ENCODE data around the gene GRIP1. TPM values are rescaled to one million over a fixed set of nuclear protein-coding genes. Genes with fewer than 3 reads are reported as not detected.

GRIP1 gene
- total and polyA plus RNA-seq, 2 experiments from 2014 or later = 7.7 TPM

GRCh38 chr12:66596199-66596598 lies 82.7 kb downstream of the GRIP1 start:
- Histone ChIP-seq H3K4me2 (no peak overlapping the region), H2AFZ (no peak overlapping the region), H3K9me2 (replicated peaks; ENCODE audit: insufficient read depth) (no peaks in the 10 kb centered on the region), H4K20me1 (ENCODE audit: insufficient read depth, poor library complexity, severe bottlenecking) (no peaks in the 10 kb centered on the region), H3K27ac (no peak overlapping the region), H3K79me2 (no peaks in the 10 kb centered on the region), H3K36me3 (replicated peaks; ENCODE audit: insufficient read depth, low read depth) (no peaks in the 10 kb centered on the region), H3K4me3 (no peak overlapping the region), H3K9me3 (ENCODE audit: low read depth) (no peaks in the 10 kb centered on the region), H3K27me3 (no peaks in the 10 kb centered on the region), H3K4me1 (ENCODE audit: insufficient read depth) (no peaks in the 10 kb centered on the region)
- TF ChIP-seq EZH2phosphoT487 (IDR thresholded peaks at IDR 0.05; ENCODE audit: low read depth, severe bottlenecking, unreplicated experiment) = no peak
- no peak for TF ChIP-seq EZH2 (IDR thresholded peaks at IDR 0.05; ENCODE audit: borderline replicate concordance)
- TF ChIP-seq CTCF (IDR thresholded peaks at IDR 0.05; ENCODE audit: poor library complexity) = no peak
- no peak for DNase-seq (ENCODE audit: low spot score)
- 92% methylated on average over 2 of the region's 2 CpGs for WGBS (ENCODE audit: low lambda C conversion rate, missing lambda C conversion rate)

GRCh38 chr12:66594688-66595087 lies 84.2 kb downstream of the GRIP1 start:
- no peaks in the 10 kb centered on the region for H3K9me3 ChIP-seq (ENCODE audit: low read depth)
- no peaks in the 10 kb centered on the region for H3K36me3 ChIP-seq (replicated peaks; ENCODE audit: insufficient read depth, low read depth)
- no peak overlapping the region for H3K4me2 ChIP-seq
- no peak for TF ChIP-seq EZH2phosphoT487 (IDR thresholded peaks at IDR 0.05; ENCODE audit: low read depth, severe bottlenecking, unreplicated experiment)
- TF ChIP-seq EZH2 (IDR thresholded peaks at IDR 0.05; ENCODE audit: borderline replicate concordance) = no peak
- TF ChIP-seq CTCF (IDR thresholded peaks at IDR 0.05; ENCODE audit: poor library complexity) = no peak
- no peak for DNase-seq (ENCODE audit: low spot score)
- H3K27me3 ChIP-seq = no peaks in the 10 kb centered on the region
- H4K20me1 ChIP-seq (ENCODE audit: insufficient read depth, poor library complexity, severe bottlenecking) = no peaks in the 10 kb centered on the region
- no peaks in the 10 kb centered on the region for H3K79me2 ChIP-seq
- H3K4me3 ChIP-seq = no peak overlapping the region
- no peaks in the 10 kb centered on the region for H3K4me1 ChIP-seq (ENCODE audit: insufficient read depth)
- no peak overlapping the region for H2AFZ ChIP-seq
- no peak overlapping the region for H3K27ac ChIP-seq
- H3K9me2 ChIP-seq (replicated peaks; ENCODE audit: insufficient read depth) = no peaks in the 10 kb centered on the region

- Histone ChIP-seq H4K20me1 (ENCODE audit: insufficient read depth, poor library complexity, severe bottlenecking) (no peaks in the 10 kb centered on the region), H3K27ac (no peak overlapping the region), H3K4me1 (ENCODE audit: insufficient read depth) (no peaks in the 10 kb centered on the region), H3K27me3 (no peaks in the 10 kb centered on the region), H2AFZ (no peak overlapping the region), H3K79me2 (no peaks in the 10 kb centered on the region), H3K9me2 (replicated peaks; ENCODE audit: insufficient read depth) (no peaks in the 10 kb centered on the region), H3K4me3 (no peak overlapping the region), H3K9me3 (ENCODE audit: low read depth) (no peaks in the 10 kb centered on the region), H3K36me3 (replicated peaks; ENCODE audit: insufficient read depth, low read depth) (no peaks in the 10 kb centered on the region), H3K4me2 (no peak overlapping the region)
- no peak for DNase-seq (ENCODE audit: low spot score)
- TF ChIP-seq EZH2 (IDR thresholded peaks at IDR 0.05; ENCODE audit: borderline replicate concordance) (no peak), CTCF (IDR thresholded peaks at IDR 0.05; ENCODE audit: poor library complexity) (no peak), EZH2phosphoT487 (IDR thresholded peaks at IDR 0.05; ENCODE audit: low read depth, severe bottlenecking, unreplicated experiment) (no peak)
- 91% methylated on average over 2 of the region's 2 CpGs for WGBS (ENCODE audit: low lambda C conversion rate, missing lambda C conversion rate)
Measured at GRCh38 chr12:66590275-66590985, 88.4 kb downstream of the GRIP1 start.

All from hepatocyte (in vitro differentiated cells).